LHCN-M2 (cell line): ENCODE data around the gene CMTM8. TPM values are rescaled to one million over a fixed set of nuclear protein-coding genes. Genes with fewer than 3 reads are reported as not detected.
"Not testable (repeated sequence)": the region's sequence is repeated elsewhere in the genome, so short reads cannot be mapped to it uniquely, and the experiment has no call there.

Source experiments
- DNase-seq: peaks from one replicate; pipeline ENCODE4 v3.0.0-alpha.2; 2012; ENCODE audit warnings: low read depth
- total RNA-seq: library from RNA; depleted of rRNA; stranded (reverse); fragments of >200 nt; gene quantifications from 2 replicates; pipeline ENCODE4 v1.2.3, GENCODE V29; 2014

CMTM8 gene
- total RNA-seq, 1 experiment from 2014 or later: 7.1 TPM

- DNase-seq: peak; percentile 65
These were observed 136.5 kb downstream of the CMTM8 start for GRCh38 chr3:32374788-32375595.

GRCh38 chr3:32375596-32375930, 137.1 kb downstream of the CMTM8 start:
- no peak for DNase-seq

GRCh38 chr3:32376115-32376514, 137.6 kb downstream of the CMTM8 start:
- peak; percentile 65 for DNase-seq

GRCh38 chr3:32379831-32380500, 141.5 kb downstream of the CMTM8 start:
- no peak for DNase-seq

- no peak for DNase-seq
These were observed 143.4 kb downstream of the CMTM8 start for GRCh38 chr3:32381922-32382321.

GRCh38 chr3:32383136-32383711, 144.7 kb downstream of the CMTM8 start:
- DNase-seq: peak; percentile 54

- peak; percentile 43 for DNase-seq
These were observed 146.5 kb downstream of the CMTM8 start for GRCh38 chr3:32384938-32385337.

- no peak for DNase-seq
These were observed 149.0 kb downstream of the CMTM8 start for GRCh38 chr3:32387512-32387911.

GRCh38 chr3:32389577-32389976, 151.1 kb downstream of the CMTM8 start:
- not testable (repeated sequence) for DNase-seq

GRCh38 chr3:32391643-32392535, 153.4 kb downstream of the CMTM8 start, which contains the start of gene CMTM7:
Gene CMTM7 (plus strand): TSS chr3:32391853. CDS start chr3:32391907, 54 bp downstream.
- DNase-seq: peak; percentile 79

- DNase-seq: no peak
These were observed 154.2 kb downstream of the CMTM8 start for GRCh38 chr3:32392536-32393302.

- no peak for DNase-seq
These were observed 157.0 kb downstream of the CMTM8 start for GRCh38 chr3:32395496-32395895.

- DNase-seq: no peak
These were observed 159.5 kb downstream of the CMTM8 start for GRCh38 chr3:32397941-32398340.

- DNase-seq: no peak
These were observed 160.1 kb downstream of the CMTM8 start for GRCh38 chr3:32398531-32398930.

GRCh38 chr3:32399030-32399620, 160.6 kb downstream of the CMTM8 start:
- DNase-seq: peak; percentile 71

- DNase-seq: no peak
These were observed 162.6 kb downstream of the CMTM8 start for GRCh38 chr3:32401126-32401525.

- peak; percentile 64 for DNase-seq
These were observed 163.1 kb downstream of the CMTM8 start for GRCh38 chr3:32401556-32402081.

GRCh38 chr3:32403663-32404062, 165.2 kb downstream of the CMTM8 start:
- DNase-seq: peak; percentile 65

GRCh38 chr3:32404714-32405113, 166.2 kb downstream of the CMTM8 start:
- DNase-seq: no peak

- no peak for DNase-seq
These were observed 166.7 kb downstream of the CMTM8 start for GRCh38 chr3:32405155-32405554.
